OCI-LY3 (cell line): ENCODE measurements around the gene CHD9.

Experiments
- CTCF ChIP-seq: fragments of 200-600, 300-600 bp; sonication (generic); IDR thresholded peaks from 2 replicates; pipeline ENCODE4 v1.5.1; 2014; ENCODE audit warnings: antibody characterized with exemption, low read length, low read depth
- EZH2phosphoT487 ChIP-seq: fragments of 200-600 bp; shearing (Covaris generic); IDR thresholded peaks from 2 replicates; pipeline ENCODE4 v1.6.1; 2018; ENCODE audit warnings: antibody characterized with exemption, mixed run types, low read depth

GRCh38 chr16:53369921-53370320, 315.1 kb downstream of the CHD9 start:
- TF ChIP-seq CTCF (no peak), EZH2phosphoT487 (no peak)
